Effector memory CD4-positive, alpha-beta T cell (primary cell): Measurements from ENCODE around the gene CNDP2.
"Not testable (repeated sequence)": the region's sequence is repeated elsewhere in the genome, so short reads cannot be mapped to it uniquely, and the experiment has no call there.

Experiments
- DNase-seq, 3 donors: peaks; one replicate each; pipeline ENCODE4 v3.0.0-alpha.2; 2020
- H3K27ac ChIP-seq: 2 replicates; pipeline ENCODE4 v1.7.0; 2013; ENCODE audit warnings: mild to moderate bottlenecking, low read length, moderate library complexity; ENCODE audit not compliant: insufficient read depth, poor library complexity, severe bottlenecking
- H3K27me3 ChIP-seq: replicated peaks from 2 replicates; pipeline ENCODE4 v1.7.0; 2013; ENCODE audit warnings: mild to moderate bottlenecking, low read length; ENCODE audit not compliant: insufficient read depth, control insufficient read depth, poor library complexity, severe bottlenecking
- H3K36me3 ChIP-seq: 2 replicates; pipeline ENCODE4 v1.7.0; 2013; ENCODE audit warnings: mild to moderate bottlenecking, low read length, moderate library complexity; ENCODE audit not compliant: control insufficient read depth, insufficient read depth
- H3K4me1 ChIP-seq: 2 replicates; pipeline ENCODE4 v1.7.0; 2013; ENCODE audit warnings: low read length, mild to moderate bottlenecking; ENCODE audit not compliant: control insufficient read depth, insufficient read depth, poor library complexity, severe bottlenecking
- H3K4me3 ChIP-seq: 2 replicates; pipeline ENCODE4 v1.7.0; 2013; ENCODE audit warnings: low read length, low read depth, mild to moderate bottlenecking; ENCODE audit not compliant: insufficient read depth, poor library complexity, severe bottlenecking
- H3K9me3 ChIP-seq: 2 replicates; pipeline ENCODE4 v1.7.0; 2013; ENCODE audit warnings: mild to moderate bottlenecking, low read length, moderate library complexity; ENCODE audit not compliant: control insufficient read depth

Gene CNDP2

DNA sequence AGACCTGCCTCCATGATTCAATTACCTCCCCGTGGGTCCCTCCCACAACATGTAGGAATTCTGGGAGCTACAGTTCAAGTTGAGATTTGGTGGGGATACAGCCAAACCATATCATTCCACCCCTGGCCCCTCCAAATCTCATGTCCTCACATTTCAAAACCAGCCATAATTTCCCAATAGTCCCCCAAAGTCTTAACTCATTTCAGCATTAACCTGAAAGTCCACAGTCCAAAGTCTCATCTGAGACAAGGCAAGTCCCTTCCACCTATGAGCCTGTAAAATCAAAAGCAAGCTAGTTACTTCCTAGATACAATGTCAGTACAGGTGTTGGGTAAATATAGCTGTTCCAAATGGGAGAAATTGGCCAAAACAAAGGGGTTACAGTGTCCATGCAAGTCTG is 69.0 kb downstream of the CNDP2 start:
- H3K36me3 ChIP-seq, H3K4me3 ChIP-seq, H3K27ac ChIP-seq, DNase-seq, H3K27me3 ChIP-seq, H3K4me1 ChIP-seq, H3K9me3 ChIP-seq: not testable (repeated sequence)

GRCh38 chr18:74565993-74566392 is 69.8 kb downstream of the CNDP2 start:
- not testable (repeated sequence) for H3K4me1 ChIP-seq, H3K27ac ChIP-seq, H3K4me3 ChIP-seq, H3K27me3 ChIP-seq, H3K9me3 ChIP-seq, H3K36me3 ChIP-seq, DNase-seq

DNA sequence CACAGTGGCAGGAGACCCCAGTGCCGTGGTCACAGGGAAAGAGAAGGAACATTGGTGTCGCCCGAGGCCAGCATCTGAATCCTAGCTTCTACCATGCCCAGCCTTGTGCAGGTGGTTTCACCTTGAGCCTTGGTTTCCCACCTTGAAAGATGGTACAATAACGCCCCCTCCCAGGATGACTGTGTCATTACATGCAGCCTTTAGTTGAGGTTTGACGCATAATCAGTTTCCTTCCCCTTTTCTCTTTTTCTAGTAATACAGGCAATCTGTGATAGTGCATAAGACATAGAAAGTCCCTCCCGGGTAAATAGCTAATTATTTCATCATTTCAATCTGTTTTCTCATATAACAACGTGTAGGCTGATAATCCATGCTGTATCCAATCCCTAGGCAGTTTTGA is 71.7 kb downstream of the CNDP2 start:
- Histone ChIP-seq H3K27ac (no peak overlapping the region), H3K9me3 (no peaks in the 10 kb centered on the region), H3K36me3 (no peaks in the 10 kb centered on the region), H3K27me3 (peaks cover 4% of the 10 kb centered on the region), H3K4me1 (no peaks in the 10 kb centered on the region), H3K4me3 (no peak overlapping the region)
- no peak for DNase-seq

- no peaks in the 10 kb centered on the region for H3K36me3 ChIP-seq
- no peak overlapping the region for H3K27ac ChIP-seq
- no peaks in the 10 kb centered on the region for H3K9me3 ChIP-seq
- no peak for DNase-seq
- H3K4me1 ChIP-seq = no peaks in the 10 kb centered on the region
- H3K4me3 ChIP-seq = no peak overlapping the region
- H3K27me3 ChIP-seq = peaks cover 4% of the 10 kb centered on the region
Measured at GRCh38 chr18:74569401-74569800, 73.2 kb downstream of the CNDP2 start.

DNA sequence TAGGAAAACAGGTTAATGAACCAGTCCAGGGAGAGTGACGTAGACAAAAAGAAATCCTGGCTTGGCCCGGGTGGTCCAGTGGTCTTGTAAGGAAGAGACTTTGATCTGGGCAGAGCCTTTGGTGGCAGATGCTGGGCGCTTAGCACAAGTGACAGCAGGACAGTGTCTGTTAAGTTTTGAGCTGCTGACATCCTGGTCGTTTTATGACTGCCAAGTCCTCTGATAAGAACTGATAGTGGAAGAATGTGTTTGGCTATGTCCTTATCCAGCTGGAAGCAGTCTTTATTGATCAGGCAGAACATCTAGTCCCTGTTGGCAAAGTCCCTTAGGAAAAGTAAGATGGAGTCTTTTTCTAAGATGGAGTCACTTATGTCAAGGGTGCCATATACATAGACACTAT is 74.1 kb downstream of the CNDP2 start:
- Histone ChIP-seq H3K27me3 (peaks cover 4% of the 10 kb centered on the region), H3K27ac (no peak overlapping the region), H3K9me3 (no peaks in the 10 kb centered on the region), H3K4me3 (no peak overlapping the region), H3K4me1 (no peaks in the 10 kb centered on the region), H3K36me3 (no peaks in the 10 kb centered on the region)
- no peak for DNase-seq

GRCh38 chr18:74571895-74572680 is 75.9 kb downstream of the CNDP2 start:
- H3K27me3 ChIP-seq = peaks cover 4% of the 10 kb centered on the region
- H3K27ac ChIP-seq = no peak overlapping the region
- DNase-seq = no peak
- H3K36me3 ChIP-seq = no peaks in the 10 kb centered on the region
- no peaks in the 10 kb centered on the region for H3K4me1 ChIP-seq
- no peak overlapping the region for H3K4me3 ChIP-seq
- H3K9me3 ChIP-seq = no peaks in the 10 kb centered on the region

GRCh38 chr18:74573053-74573452 is 76.9 kb downstream of the CNDP2 start:
- Histone ChIP-seq H3K36me3 (no peaks in the 10 kb centered on the region), H3K4me1 (no peaks in the 10 kb centered on the region), H3K9me3 (no peaks in the 10 kb centered on the region), H3K4me3 (no peak overlapping the region), H3K27ac (no peak overlapping the region), H3K27me3 (peaks cover 1% of the 10 kb centered on the region)
- no peak for DNase-seq
